HepG2 (cell line): ENCODE measurements around the gene SLC24A4. TPM values are rescaled to one million over a fixed set of nuclear protein-coding genes. Genes with fewer than 3 reads are reported as not detected.
A peak's percentile ranks its signal among the peaks of the same experiment; 100 is the strongest.

Experiments
- ATAC-seq: fragments of 200-7000 bp; cut with Tn5 transposase; 3 replicates; pipeline ENCODE4 v1.9.1; 2020; ENCODE audit warnings: mild to moderate bottlenecking, moderate library complexity
- BruUV-seq: library from RNA; stranded (reverse); fragments of 400-500 nt; replicated peaks from 2 replicates; lab custom pipeline; 2021; lab: Mats Ljungman, UMichigan
- CTCF ChIA-PET: fragments of 300-600 bp; formaldehyde crosslinking; extraction: SDS; loops from one replicate; lab custom pipeline; 2021; ENCODE audit warnings: low total read pairs, inconsistent platforms, low intra/inter-chr PET ratio; lab: Yijun Ruan, JAX
- POLR2A ChIA-PET: fragments of 350-600 bp; sonication (Branson Sonifier 250); formaldehyde crosslinking; loops from one replicate; lab custom pipeline; 2020; ENCODE audit warnings: antibody characterized with exemption, inconsistent platforms; lab: Yijun Ruan, JAX
- DNase-seq: peaks from one replicate; pipeline ENCODE4 v3.0.0-alpha.2; 2015; ENCODE audit warnings: low spot score
- FAIRE-seq: peaks from 3 replicates; lab custom pipeline; 2011; peaks lifted over from hg19 to GRCh38; lab: Jason Lieb, UNC
- H2AFZ ChIP-seq: one replicate; pipeline ENCODE4 v1.6.1; 2011; ENCODE audit warnings: low read length, inconsistent platforms
- H3K27ac ChIP-seq: fragments of 300-600 bp; 3 replicates; pipeline ENCODE4 v1.8.0; 2011; ENCODE audit warnings: mixed run types, mild to moderate bottlenecking, mixed read lengths, low read length, inconsistent platforms; ENCODE audit not compliant: insufficient read depth; ENCODE audit errors: extremely low read length
- H3K27me3 ChIP-seq, 2 experiments: fragments of 200-600 bp in 1 of 2; 2 replicates in 1 of 2; 3 replicates in 1 of 2; pipeline versions ENCODE4 v1.6.0 to v1.8.0; 2011; ENCODE audit warnings: low read length in 2 of 2, mild to moderate bottlenecking in 2 of 2, moderate library complexity in 2 of 2, inconsistent platforms in 1 of 2; ENCODE audit not compliant: insufficient read depth in 2 of 2, control insufficient read depth in 1 of 2
- H3K36me3 ChIP-seq, 2 experiments: fragments of 200-600 bp in 1 of 2; replicated peaks in 1 of 2; 2 replicates in 1 of 2; 3 replicates in 1 of 2; pipeline versions ENCODE4 v1.5.1 to v1.8.0; 2011; ENCODE audit warnings: low read length in 2 of 2, inconsistent platforms in 1 of 2; ENCODE audit not compliant: insufficient read depth in 2 of 2, control insufficient read depth in 1 of 2
- H3K4me1 ChIP-seq: 2 replicates; pipeline ENCODE4 v1.5.1; 2012; ENCODE audit warnings: low read length, inconsistent platforms; ENCODE audit not compliant: insufficient read depth
- H3K4me2 ChIP-seq: 2 replicates; pipeline ENCODE4 v1.6.0; 2011; ENCODE audit warnings: low read depth, low read length, inconsistent platforms
- H3K4me3 ChIP-seq, 3 experiments: fragments of 200-600 bp in 1 of 3; sonication (generic), shearing (Covaris generic) in 1 of 3; replicated peaks in 1 of 3; 2 replicates each; pipeline ENCODE4 v1.5.1; 2011 to 2016; ENCODE audit warnings: low read length in 3 of 3, inconsistent platforms in 2 of 3, low read depth in 2 of 3, mild to moderate bottlenecking in 2 of 3, control low read depth in 1 of 3, mixed read lengths in 1 of 3; ENCODE audit not compliant: insufficient read depth in 1 of 3
- H3K79me2 ChIP-seq: one replicate; pipeline ENCODE4 v1.6.1; 2011; ENCODE audit warnings: low read length, inconsistent platforms; ENCODE audit not compliant: insufficient read depth
- H3K9ac ChIP-seq: 2 replicates; pipeline ENCODE4 v1.6.0; 2011; ENCODE audit warnings: mild to moderate bottlenecking, low read depth, low read length, inconsistent platforms; ENCODE audit not compliant: insufficient read depth
- H3K9me3 ChIP-seq: 2 replicates; pipeline ENCODE4 v1.5.1; 2012; ENCODE audit warnings: mild to moderate bottlenecking, low read length
- H4K20me1 ChIP-seq: 2 replicates; pipeline ENCODE4 v1.6.0; 2011; ENCODE audit warnings: inconsistent platforms, mild to moderate bottlenecking, low read length, moderate library complexity; ENCODE audit not compliant: insufficient read depth
- MNT ChIP-seq: fragments of 450-650 bp; IDR thresholded peaks from 2 replicates; pipeline ENCODE4 v1.6.1; 2016
- WGBS: methylation state at CpG from one replicate; pipeline ENCODE4 v1.1.6; 2017; ENCODE audit warnings: low lambda C conversion rate; 5-methylcytosine and 5-hydroxymethylcytosine counted together
- in situ Hi-C: cut with HindIII; loops from 2 replicates; pipeline ENCODE4 v1.10.0; 2017; ENCODE audit warnings: low pct_unique_long_range_greater_than_20kb; ENCODE audit not compliant: extremely low pct_ligation_motif_present
- intact Hi-C: fragments of 100-400 bp; cut with micrococcal nuclease; formaldehyde crosslinking; loops from one replicate; pipeline ENCODE4 v1.10.0; 2022; ENCODE audit not compliant: unreplicated experiment
- polyA plus RNA-seq, 8 experiments: library from polyadenylated mRNA; depleted of rRNA in 3 of 8; stranded (reverse) in 7 of 8; unstranded in 1 of 8; fragments of >200 nt; fragmentation: Illumina TruSeq in 4 of 8; extraction: Trizol in 4 of 8; gene quantifications; 2 replicates each; pipeline versions ENCODE4 v1.2.1 to v1.2.3, GENCODE V29; 2011 to 2016; ENCODE audit warnings: low read depth in 4 of 8, missing spikeins in 1 of 8, mixed read lengths in 1 of 8; ENCODE audit not compliant: insufficient read depth in 1 of 8
- total RNA-seq, 5 experiments: library from RNA; depleted of rRNA; stranded (reverse); fragments of >200 nt; fragmentation: Illumina TruSeq; extraction: Trizol; gene quantifications; 2 replicates each; pipeline ENCODE4 v1.2.3, GENCODE V29; 2016; ENCODE audit warnings: low read depth in 1 of 5
- TF ChIP-seq, protein P1 (sequence below): IDR thresholded peaks from 2 replicates; pipeline ENCODE4 v1.6.1; 2016; ENCODE audit warnings: low read depth, missing genetic modification reagents, missing compliant biosample characterization

Gene SLC24A4
- total and polyA plus RNA-seq, 2 of the 13 experiments (the other 11 are each of a cell fraction or from before 2014, with no cell fraction given), result not detected

DNA sequence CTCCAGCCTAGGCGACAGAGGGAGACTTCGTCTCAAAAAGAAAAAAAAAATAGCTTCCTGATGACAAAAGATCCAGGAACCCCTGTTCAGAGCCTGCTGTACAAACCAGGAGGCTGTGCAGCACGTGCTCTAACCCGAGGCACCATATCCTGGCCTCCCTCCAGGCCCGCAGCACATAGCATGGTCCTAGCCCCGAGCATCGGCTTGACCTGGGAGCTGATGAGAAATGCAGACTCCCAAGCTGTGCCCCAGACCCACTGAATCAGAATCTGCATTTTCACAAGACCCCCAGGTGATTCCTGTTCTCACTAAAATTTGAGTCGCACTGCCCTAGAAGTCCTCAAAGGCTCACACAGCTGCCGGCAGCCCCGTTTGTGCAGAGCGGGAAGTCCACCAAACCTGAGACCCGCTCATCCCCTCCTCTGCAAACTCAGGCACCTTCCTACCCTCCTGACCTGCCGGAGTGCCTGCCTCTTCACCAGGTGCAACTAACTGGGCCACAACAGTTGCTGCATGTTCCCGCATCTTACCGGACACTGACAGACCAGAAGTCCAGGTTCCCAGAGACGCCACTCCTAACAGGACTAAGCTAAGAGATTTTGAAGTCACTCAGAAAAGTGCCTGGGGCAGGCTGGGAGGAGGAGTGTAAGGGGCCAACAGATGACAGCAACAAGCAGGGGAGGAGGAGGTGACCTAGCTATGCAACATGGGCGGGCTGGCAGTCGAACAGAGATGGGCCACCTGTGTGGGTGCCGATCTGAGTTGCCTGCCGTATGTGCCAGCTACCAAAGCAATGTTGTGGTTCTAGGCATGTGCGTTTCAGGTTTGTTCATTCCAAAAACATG is 166.7 kb downstream of the SLC24A4 start:
- CTCF ChIA-PET, result no interaction called here
- no peaks in the 10 kb centered on the region for H4K20me1 ChIP-seq
- H2AFZ ChIP-seq, result no peak overlapping the region
- intact Hi-C loops (no loop called here), in situ Hi-C loops (no loop called here)
- TF ChIP-seq MNT, result peak; percentile 85
- TF ChIP-seq, protein P1, sequence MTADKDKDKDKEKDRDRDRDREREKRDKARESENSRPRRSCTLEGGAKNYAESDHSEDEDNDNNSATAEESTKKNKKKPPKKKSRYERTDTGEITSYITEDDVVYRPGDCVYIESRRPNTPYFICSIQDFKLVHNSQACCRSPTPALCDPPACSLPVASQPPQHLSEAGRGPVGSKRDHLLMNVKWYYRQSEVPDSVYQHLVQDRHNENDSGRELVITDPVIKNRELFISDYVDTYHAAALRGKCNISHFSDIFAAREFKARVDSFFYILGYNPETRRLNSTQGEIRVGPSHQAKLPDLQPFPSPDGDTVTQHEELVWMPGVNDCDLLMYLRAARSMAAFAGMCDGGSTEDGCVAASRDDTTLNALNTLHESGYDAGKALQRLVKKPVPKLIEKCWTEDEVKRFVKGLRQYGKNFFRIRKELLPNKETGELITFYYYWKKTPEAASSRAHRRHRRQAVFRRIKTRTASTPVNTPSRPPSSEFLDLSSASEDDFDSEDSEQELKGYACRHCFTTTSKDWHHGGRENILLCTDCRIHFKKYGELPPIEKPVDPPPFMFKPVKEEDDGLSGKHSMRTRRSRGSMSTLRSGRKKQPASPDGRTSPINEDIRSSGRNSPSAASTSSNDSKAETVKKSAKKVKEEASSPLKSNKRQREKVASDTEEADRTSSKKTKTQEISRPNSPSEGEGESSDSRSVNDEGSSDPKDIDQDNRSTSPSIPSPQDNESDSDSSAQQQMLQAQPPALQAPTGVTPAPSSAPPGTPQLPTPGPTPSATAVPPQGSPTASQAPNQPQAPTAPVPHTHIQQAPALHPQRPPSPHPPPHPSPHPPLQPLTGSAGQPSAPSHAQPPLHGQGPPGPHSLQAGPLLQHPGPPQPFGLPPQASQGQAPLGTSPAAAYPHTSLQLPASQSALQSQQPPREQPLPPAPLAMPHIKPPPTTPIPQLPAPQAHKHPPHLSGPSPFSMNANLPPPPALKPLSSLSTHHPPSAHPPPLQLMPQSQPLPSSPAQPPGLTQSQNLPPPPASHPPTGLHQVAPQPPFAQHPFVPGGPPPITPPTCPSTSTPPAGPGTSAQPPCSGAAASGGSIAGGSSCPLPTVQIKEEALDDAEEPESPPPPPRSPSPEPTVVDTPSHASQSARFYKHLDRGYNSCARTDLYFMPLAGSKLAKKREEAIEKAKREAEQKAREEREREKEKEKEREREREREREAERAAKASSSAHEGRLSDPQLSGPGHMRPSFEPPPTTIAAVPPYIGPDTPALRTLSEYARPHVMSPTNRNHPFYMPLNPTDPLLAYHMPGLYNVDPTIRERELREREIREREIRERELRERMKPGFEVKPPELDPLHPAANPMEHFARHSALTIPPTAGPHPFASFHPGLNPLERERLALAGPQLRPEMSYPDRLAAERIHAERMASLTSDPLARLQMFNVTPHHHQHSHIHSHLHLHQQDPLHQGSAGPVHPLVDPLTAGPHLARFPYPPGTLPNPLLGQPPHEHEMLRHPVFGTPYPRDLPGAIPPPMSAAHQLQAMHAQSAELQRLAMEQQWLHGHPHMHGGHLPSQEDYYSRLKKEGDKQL, result no peak
- FAIRE-seq (no peak), DNase-seq (no peak), ATAC-seq (no peak)
- no peak overlapping the region for H3K9ac ChIP-seq
- POLR2A ChIA-PET, result no interaction called here
- H3K27ac ChIP-seq, result no peak overlapping the region
- H3K27me3 ChIP-seq, result peaks cover 2 to 23% of the 10 kb centered on the region in 2 experiments; a peak in 3 of 5 replicates
- WGBS, result 71% methylated on average over 20 of the region's 21 CpGs
- no peaks in the 10 kb centered on the region for H3K79me2 ChIP-seq
- no peaks in the 10 kb centered on the region for H3K9me3 ChIP-seq
- H3K36me3 ChIP-seq, result no peaks in the 10 kb centered on the region
- H3K4me3 ChIP-seq, result no peak overlapping the region
- no TSS peak for BruUV-seq
- H3K4me1 ChIP-seq, result peaks cover 15% of the 10 kb centered on the region
- no peak overlapping the region for H3K4me2 ChIP-seq
